ENCODE data around the gene EYA2. TPM values are rescaled to one million over a fixed set of nuclear protein-coding genes. Genes with fewer than 3 reads are reported as not detected.

The EYA2 gene
- total RNA-seq, 2 donors from 2014 or later = 3.5 to 3.8 TPM

GRCh38 chr20:47055699-47056369, 161.2 kb downstream of the EYA2 start:
- Histone ChIP-seq H3K27ac (no peak overlapping the region), H3K4me1 (ENCODE audit: control insufficient read depth in 1 of 2, low read depth in 2 of 2) (no peaks in the 10 kb centered on the region), H3K36me3 (no peaks in the 10 kb centered on the region), H3K9me3 (no peaks in the 10 kb centered on the region), H3K27me3 (replicated peaks; ENCODE audit: insufficient read depth) (no peaks in the 10 kb centered on the region), H3K4me3 (no peak overlapping the region)
- ATAC-seq (ENCODE audit: insufficient number of reproducible peaks, low FRiP score, low read depth) (no peak), DNase-seq (ENCODE audit: low spot score) (no peak)
- TF ChIP-seq CTCF (IDR thresholded peaks at IDR 0.05) = no peak

DNA sequence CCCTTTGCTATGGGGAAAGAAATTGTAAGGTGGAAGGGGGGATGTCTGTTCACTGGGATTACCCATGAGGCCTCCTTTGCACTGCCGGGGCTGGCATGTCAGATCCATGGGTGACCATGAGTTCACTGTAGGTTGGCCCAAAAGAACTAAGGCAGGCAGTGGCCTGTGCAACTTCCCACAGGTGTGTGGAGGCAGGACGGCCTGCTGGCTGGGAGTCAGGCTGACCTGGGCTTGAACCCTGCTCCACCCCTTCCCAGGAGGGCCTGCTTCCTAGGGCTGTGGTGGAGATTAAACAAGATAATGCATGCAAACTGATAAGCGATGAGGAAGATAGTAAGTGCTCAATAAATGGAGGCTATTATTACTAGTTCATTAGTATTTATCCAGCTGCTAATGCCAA, 163.0 kb downstream of the EYA2 start:
- no peak for ATAC-seq (ENCODE audit: insufficient number of reproducible peaks, low FRiP score, low read depth)
- no peak for DNase-seq (ENCODE audit: low spot score)
- no peaks in the 10 kb centered on the region for H3K27me3 ChIP-seq (replicated peaks; ENCODE audit: insufficient read depth)
- H3K27ac ChIP-seq = no peak overlapping the region
- H3K4me1 ChIP-seq (ENCODE audit: control insufficient read depth in 1 of 2, low read depth in 2 of 2) = no peaks in the 10 kb centered on the region
- no peaks in the 10 kb centered on the region for H3K36me3 ChIP-seq
- no peak for TF ChIP-seq CTCF (IDR thresholded peaks at IDR 0.05)
- H3K4me3 ChIP-seq = no peak overlapping the region
- no peaks in the 10 kb centered on the region for H3K9me3 ChIP-seq

DNA sequence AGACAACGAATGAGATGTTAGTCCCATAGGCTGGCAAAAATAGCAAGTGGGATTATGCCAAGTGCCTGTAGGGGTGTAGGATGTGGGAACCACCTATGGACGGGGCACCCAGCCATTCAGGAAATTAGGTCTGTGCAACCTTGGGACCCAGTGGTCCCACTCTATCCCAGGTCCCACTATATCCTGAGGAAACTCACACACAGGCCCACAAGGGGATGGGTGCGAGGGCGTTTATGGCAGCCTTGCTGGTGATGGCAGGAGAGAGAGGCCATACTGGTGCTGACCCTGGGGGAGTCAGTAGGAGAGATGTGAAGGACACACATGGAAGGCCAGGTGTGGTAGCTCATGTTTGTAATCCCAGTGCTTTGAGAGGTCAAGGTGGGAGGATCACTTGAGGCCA, 163.6 kb downstream of the EYA2 start:
- ATAC-seq (ENCODE audit: insufficient number of reproducible peaks, low FRiP score, low read depth) = no peak
- DNase-seq (ENCODE audit: low spot score) = no peak

GRCh38 chr20:47059536-47059935, 164.9 kb downstream of the EYA2 start:
- Histone ChIP-seq H3K27me3 (replicated peaks; ENCODE audit: insufficient read depth) (no peaks in the 10 kb centered on the region), H3K27ac (no peak overlapping the region), H3K4me3 (no peak overlapping the region), H3K9me3 (no peaks in the 10 kb centered on the region), H3K4me1 (ENCODE audit: control insufficient read depth in 1 of 2, low read depth in 2 of 2) (no peaks in the 10 kb centered on the region), H3K36me3 (no peaks in the 10 kb centered on the region)
- TF ChIP-seq CTCF (IDR thresholded peaks at IDR 0.05) = no peak
- no peak for DNase-seq (ENCODE audit: low spot score)
- no peak for ATAC-seq (ENCODE audit: insufficient number of reproducible peaks, low FRiP score, low read depth)

More for the DNA sequence above, 163.6 kb downstream of the EYA2 start:
- Histone ChIP-seq H3K36me3 (no peaks in the 10 kb centered on the region), H3K4me3 (no peak overlapping the region), H3K4me1 (ENCODE audit: control insufficient read depth in 1 of 2, low read depth in 2 of 2) (no peaks in the 10 kb centered on the region), H3K9me3 (no peaks in the 10 kb centered on the region), H3K27me3 (replicated peaks; ENCODE audit: insufficient read depth) (no peaks in the 10 kb centered on the region), H3K27ac (no peak overlapping the region)
- TF ChIP-seq CTCF (IDR thresholded peaks at IDR 0.05) = no peak

GRCh38 chr20:47061549-47061948, 166.9 kb downstream of the EYA2 start:
- no peaks in the 10 kb centered on the region for H3K36me3 ChIP-seq
- no peaks in the 10 kb centered on the region for H3K27me3 ChIP-seq (replicated peaks; ENCODE audit: insufficient read depth)
- H3K27ac ChIP-seq = no peak overlapping the region
- DNase-seq (ENCODE audit: low spot score) (no peak), ATAC-seq (ENCODE audit: insufficient number of reproducible peaks, low FRiP score, low read depth) (no peak)
- H3K9me3 ChIP-seq = no peaks in the 10 kb centered on the region
- no peak for TF ChIP-seq CTCF (IDR thresholded peaks at IDR 0.05)
- H3K4me1 ChIP-seq (ENCODE audit: control insufficient read depth in 1 of 2, low read depth in 2 of 2) = no peaks in the 10 kb centered on the region
- no peak overlapping the region for H3K4me3 ChIP-seq

Measured in thoracic aorta (tissue), 2 donors.